Measurements from ENCODE around the gene RIN2. TPM values are rescaled to one million over a fixed set of nuclear protein-coding genes. Genes with fewer than 3 reads are reported as not detected.

The RIN2 gene
- total RNA-seq, 2 experiments from 2014 or later = 0.17 to 0.33 TPM

- no peaks in the 10 kb centered on the region for H3K36me3 Mint-ChIP-seq (ENCODE audit: low read depth)
- H3K4me3 Mint-ChIP-seq = no peak overlapping the region
- Histone ChIP-seq H3K27ac (ENCODE audit: low read depth in 1 of 2, low read length in 2 of 2) (no peak overlapping the region), H3K4me3 (ENCODE audit: low read length) (no peak overlapping the region), H3K36me3 (ENCODE audit: insufficient read depth, low read length) (no peaks in the 10 kb centered on the region), H3K4me1 (ENCODE audit: insufficient read depth, low read length) (no peaks in the 10 kb centered on the region), H3K9me3 (ENCODE audit: control insufficient read depth in 1 of 2, insufficient read depth in 1 of 2, low read length in 2 of 2) (no peaks in the 10 kb centered on the region), H3K27me3 (ENCODE audit: control insufficient read depth in 1 of 2, insufficient read depth in 2 of 2, low read length in 2 of 2) (no peaks in the 10 kb centered on the region)
- TF ChIP-seq CTCF (IDR thresholded peaks at IDR 0.05) = no peak
- H3K27me3 Mint-ChIP-seq = peaks cover 12% of the 10 kb centered on the region
- no peak for ATAC-seq (ENCODE audit: poor library complexity)
- DNase-seq = no peak
- ChIA-PET CTCF (no interaction called here), POLR2A (no interaction called here)
- no peak overlapping the region for H3K27ac Mint-ChIP-seq
- intact Hi-C loops (cut with DNase I, micrococcal nuclease) = loop anchor here in 1 of 2 experiments (2.0 kb wide), 1 partner anchor 211 kb away; no protein-coding TSS in a partner anchor
- H3K9me3 Mint-ChIP-seq = no peaks in the 10 kb centered on the region
- H3K4me1 Mint-ChIP-seq (ENCODE audit: low read depth) = no peaks in the 10 kb centered on the region
Measured at GRCh38 chr20:19783966-19784401, 25.9 kb downstream of the RIN2 start.

GRCh38 chr20:19784511-19785172 lies 26.6 kb downstream of the RIN2 start:
- CTCF ChIA-PET = no interaction called here
- no peak overlapping the region for H3K27ac Mint-ChIP-seq
- TF ChIP-seq CTCF (IDR thresholded peaks at IDR 0.05) = peak; percentile 27
- no peaks in the 10 kb centered on the region for H3K36me3 ChIP-seq (ENCODE audit: insufficient read depth, low read length)
- POLR2A ChIA-PET = no interaction called here
- no peak for ATAC-seq (ENCODE audit: poor library complexity)
- peaks cover 12% of the 10 kb centered on the region for H3K27me3 Mint-ChIP-seq
- H3K9me3 Mint-ChIP-seq = no peaks in the 10 kb centered on the region
- no peaks in the 10 kb centered on the region for H3K36me3 Mint-ChIP-seq (ENCODE audit: low read depth)
- H3K4me1 ChIP-seq (ENCODE audit: insufficient read depth, low read length) = no peaks in the 10 kb centered on the region
- H3K4me3 Mint-ChIP-seq = no peak overlapping the region
- intact Hi-C loops (cut with DNase I, micrococcal nuclease) = loop anchor here in 1 of 2 experiments (2.0 kb wide), 1 partner anchor 210 kb away; no protein-coding TSS in a partner anchor
- H3K27ac ChIP-seq (ENCODE audit: low read depth in 1 of 2, low read length in 2 of 2) = no peak overlapping the region
- H3K4me3 ChIP-seq (ENCODE audit: low read length) = no peak overlapping the region
- DNase-seq = peak in 3 of 14 experiments; percentile 42 to 57 (median 55)
- H3K9me3 ChIP-seq (ENCODE audit: control insufficient read depth in 1 of 2, insufficient read depth in 1 of 2, low read length in 2 of 2) = no peaks in the 10 kb centered on the region
- H3K27me3 ChIP-seq (ENCODE audit: control insufficient read depth in 1 of 2, insufficient read depth in 2 of 2, low read length in 2 of 2) = no peaks in the 10 kb centered on the region
- no peaks in the 10 kb centered on the region for H3K4me1 Mint-ChIP-seq (ENCODE audit: low read depth)

GRCh38 chr20:19785173-19785982 lies 27.3 kb downstream of the RIN2 start:
- ChIA-PET CTCF (no interaction called here), POLR2A (no interaction called here)
- Histone ChIP-seq H3K27me3 (ENCODE audit: control insufficient read depth in 1 of 2, insufficient read depth in 2 of 2, low read length in 2 of 2) (no peaks in the 10 kb centered on the region), H3K27ac (ENCODE audit: low read depth in 1 of 2, low read length in 2 of 2) (no peak overlapping the region), H3K9me3 (ENCODE audit: control insufficient read depth in 1 of 2, insufficient read depth in 1 of 2, low read length in 2 of 2) (no peaks in the 10 kb centered on the region), H3K36me3 (ENCODE audit: insufficient read depth, low read length) (no peaks in the 10 kb centered on the region), H3K4me1 (ENCODE audit: insufficient read depth, low read length) (no peaks in the 10 kb centered on the region), H3K4me3 (ENCODE audit: low read length) (no peak overlapping the region)
- Mint-ChIP-seq H3K4me3 (no peak overlapping the region), H3K9me3 (no peaks in the 10 kb centered on the region), H3K27me3 (peaks cover 12% of the 10 kb centered on the region), H3K4me1 (ENCODE audit: low read depth) (no peaks in the 10 kb centered on the region), H3K27ac (no peak overlapping the region), H3K36me3 (ENCODE audit: low read depth) (no peaks in the 10 kb centered on the region)
- intact Hi-C loops (cut with DNase I, micrococcal nuclease) = loop anchor here in 1 of 2 experiments (2.0 kb wide), 1 partner anchor 209 kb away; no protein-coding TSS in a partner anchor
- ATAC-seq (ENCODE audit: poor library complexity) (no peak), DNase-seq (no peak)
- no peak for TF ChIP-seq CTCF (IDR thresholded peaks at IDR 0.05)

Measured in CD4-positive, alpha-beta T cell (primary cell).